Smooth muscle cell of the brain vasculature (primary cell): ENCODE results near the gene PPM1K.
"Not testable (repeated sequence)": the region's sequence is repeated elsewhere in the genome, so short reads cannot be mapped to it uniquely, and the experiment has no call there.

ENCODE experiments used
- DNase-seq: peaks from one replicate; pipeline ENCODE4 v3.0.0-alpha.2; 2012; ENCODE audit warnings: low read depth, low spot score

The PPM1K gene

GRCh38 chr4:88284439-88285234 is at the start of gene PPM1K:
PPM1K (minus strand) TSS chr4:88284561; CDS start chr4:88278583, 5,978 bp downstream.
- peak; percentile 95 for DNase-seq

DNA sequence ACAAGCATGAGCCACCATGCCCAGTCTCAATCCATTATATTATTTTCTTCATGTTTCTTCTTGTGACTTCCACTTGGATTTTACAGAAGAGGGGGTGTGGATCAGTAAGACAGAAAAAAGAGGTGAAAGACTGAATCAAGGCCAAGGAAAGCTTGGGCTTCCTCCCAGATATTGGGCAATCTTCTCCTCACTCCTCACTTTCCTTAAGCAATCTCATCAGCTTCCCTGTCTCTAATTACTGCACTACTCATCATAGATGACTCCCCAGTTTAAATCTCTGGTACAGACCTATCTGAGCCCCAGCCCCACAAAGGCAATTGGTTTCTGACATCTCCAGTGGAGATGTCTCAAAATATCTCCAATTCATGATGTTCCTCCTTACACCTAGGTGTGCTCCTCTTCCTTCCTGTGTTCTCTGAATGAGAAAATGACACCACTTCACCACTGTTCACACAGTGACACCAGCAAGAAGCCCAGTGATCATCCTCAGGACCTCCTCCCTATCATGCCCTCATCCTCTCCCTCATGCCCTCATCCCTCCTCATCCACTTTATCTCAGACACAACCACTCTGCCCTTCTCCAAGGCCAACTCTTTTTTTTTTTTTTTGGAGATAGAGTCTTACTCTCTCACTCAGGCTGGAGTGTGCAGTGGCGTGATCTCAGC is 49.5 kb upstream of the PPM1K start:
- DNase-seq, result no peak

- DNase-seq, result no peak
Measured at GRCh38 chr4:88327665-88328064, 43.3 kb upstream of the PPM1K start.

GRCh38 chr4:88320780-88321373 is 36.5 kb upstream of the PPM1K start:
- DNase-seq, result peak; percentile 17

- DNase-seq, result no peak
Measured at GRCh38 chr4:88320224-88320779, 35.9 kb upstream of the PPM1K start.

- no peak for DNase-seq
Measured at GRCh38 chr4:88318751-88319350, 34.5 kb upstream of the PPM1K start.

DNA sequence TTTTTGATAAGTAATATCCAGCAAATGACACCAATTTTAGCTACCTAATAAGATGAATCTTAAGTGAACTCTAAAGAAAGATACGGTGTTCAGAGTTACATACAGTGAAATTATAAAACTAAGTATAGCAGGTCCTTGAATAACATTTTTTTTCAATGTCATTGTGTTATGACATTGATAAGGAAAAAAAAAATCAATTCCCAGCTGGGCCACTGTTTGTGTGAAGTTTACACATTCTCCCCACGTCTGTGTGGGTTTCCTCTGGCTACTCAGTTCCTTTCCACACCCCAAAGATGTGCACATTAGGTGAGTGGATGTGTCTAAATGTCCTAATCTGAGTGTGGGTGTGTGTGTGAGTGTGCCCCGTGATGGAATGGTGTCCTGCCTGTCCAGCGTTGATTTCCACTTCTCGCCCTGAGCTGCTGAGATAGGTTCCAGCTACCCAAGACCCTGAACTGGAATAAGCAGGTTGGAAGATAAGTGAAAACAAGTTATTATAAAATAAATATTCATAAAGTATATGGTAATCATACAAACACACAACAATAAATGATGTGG is 31.2 kb upstream of the PPM1K start:
- DNase-seq, result no peak

DNA sequence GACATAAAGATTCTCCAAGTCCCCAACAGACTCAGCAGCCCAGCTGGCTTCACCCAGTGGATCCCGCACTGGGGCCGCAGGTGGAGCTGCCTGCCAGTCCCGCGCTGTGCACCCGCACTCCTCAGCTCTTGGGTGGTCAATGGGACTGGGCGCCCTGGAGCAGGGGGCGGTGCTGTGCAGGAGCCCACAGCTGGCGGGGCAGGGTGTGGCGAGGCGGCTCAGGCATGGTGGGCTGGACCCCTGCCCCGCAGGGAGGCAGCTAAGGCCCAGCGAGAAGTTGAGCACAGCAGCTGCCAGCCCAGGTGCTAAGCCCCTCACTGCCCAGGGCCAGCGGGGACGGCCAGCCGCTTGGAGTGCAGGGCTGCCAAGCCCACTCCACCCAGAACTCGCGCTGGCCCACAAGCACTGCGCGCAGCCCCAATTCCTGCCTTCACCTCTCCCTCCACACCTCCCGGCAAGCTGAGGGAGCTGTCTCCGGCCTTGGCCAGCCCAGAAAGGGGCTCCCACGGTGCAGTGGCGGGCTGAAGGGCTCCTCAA is 28.8 kb upstream of the PPM1K start:
- DNase-seq, result not testable (repeated sequence)

DNA sequence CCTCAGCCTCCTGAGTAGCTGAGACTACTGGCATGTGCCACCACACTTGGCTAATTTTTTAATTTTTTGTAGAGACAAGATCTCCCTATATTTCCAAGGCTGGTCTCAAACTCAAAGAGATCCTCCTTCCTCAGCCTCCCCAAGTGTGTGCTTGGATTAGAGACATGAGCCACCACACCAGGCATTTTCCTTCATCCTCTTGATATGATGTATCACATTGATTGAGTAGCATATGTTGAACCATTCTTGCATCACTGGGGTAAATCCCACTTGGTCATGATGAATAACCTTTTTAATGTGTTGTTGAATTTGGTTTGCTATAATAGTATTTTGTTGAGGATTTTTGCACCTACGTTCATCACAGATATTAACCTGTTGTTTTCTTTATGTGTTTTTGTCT is 24.2 kb upstream of the PPM1K start:
- no peak for DNase-seq

GRCh38 chr4:88297725-88298454 is 13.5 kb upstream of the PPM1K start:
- DNase-seq, result no peak

DNA sequence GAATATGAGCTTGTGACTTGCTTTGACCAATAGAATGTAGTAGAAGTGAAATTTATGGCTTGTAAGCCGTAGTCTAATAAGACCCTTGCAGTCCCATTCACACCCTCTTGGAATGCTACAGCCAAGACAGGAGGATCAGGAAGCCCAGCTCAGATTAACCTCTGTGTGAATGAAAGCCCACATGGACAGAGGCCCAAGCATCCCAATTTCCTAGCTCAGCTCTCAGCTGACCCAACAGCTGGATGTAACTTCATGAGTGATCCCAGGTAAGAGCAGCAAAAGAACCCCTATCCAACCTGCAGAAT is 12.8 kb upstream of the PPM1K start:
- DNase-seq, result no peak

DNA sequence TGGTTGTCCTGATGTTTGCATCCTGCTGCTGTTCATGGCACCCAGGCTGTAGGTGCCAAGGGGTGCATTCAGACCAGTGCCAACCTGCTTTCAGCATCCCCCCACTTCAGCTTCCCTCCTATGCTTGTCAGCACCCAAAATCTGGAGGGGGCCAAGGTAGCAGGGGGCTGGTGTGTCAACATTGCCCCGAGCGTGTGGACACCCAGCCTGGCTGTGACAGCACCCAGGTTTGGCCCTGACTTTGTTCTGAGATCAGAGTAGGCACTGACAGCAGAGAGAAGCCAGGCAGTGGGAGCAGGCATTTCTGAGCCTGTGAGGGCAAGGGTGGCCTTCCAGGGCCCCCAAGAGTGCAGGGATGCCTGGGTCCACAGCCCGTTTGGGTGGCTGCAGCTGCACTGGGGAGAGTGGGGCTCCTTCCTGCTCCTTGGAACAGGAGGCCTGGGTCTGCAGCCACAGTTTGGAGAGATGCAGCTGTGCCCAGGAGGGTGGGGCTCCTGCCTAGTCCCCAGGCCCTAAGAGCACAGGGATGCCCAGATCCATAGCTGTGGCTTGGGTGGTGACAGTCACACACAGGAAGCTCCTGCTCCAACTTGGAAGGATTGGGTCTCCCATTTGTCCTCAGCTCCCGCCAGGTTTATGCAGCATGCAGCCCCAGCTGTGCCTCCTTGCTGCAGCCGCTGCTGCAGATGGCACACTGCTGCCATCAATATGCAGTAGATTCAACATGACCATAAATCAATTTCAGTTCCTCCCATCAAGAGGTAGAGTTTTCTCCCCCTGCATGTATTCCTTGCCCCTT is 12.3 kb upstream of the PPM1K start:
- DNase-seq, result no peak

GRCh38 chr4:88295656-88296055 is 11.3 kb upstream of the PPM1K start:
- DNase-seq, result no peak

DNA sequence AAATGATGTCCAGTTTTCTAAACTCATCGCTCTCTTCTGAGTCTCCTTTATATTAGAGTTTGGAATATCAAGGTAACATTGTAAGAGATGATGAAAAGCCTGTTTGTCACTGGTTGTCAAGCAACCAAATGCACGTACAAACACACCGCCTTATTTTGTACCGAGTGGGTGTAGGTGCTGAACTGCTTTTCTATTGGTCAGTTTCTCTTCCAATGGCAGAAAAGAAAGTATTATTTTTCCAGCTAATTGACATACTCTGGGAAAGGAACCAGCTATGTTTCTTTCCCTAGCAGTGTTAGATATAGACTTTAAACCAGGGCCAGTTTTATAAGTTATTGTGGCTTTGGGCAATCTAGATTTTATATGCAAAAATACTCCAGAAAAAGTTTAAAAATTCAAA is 6.6 kb upstream of the PPM1K start:
- no peak for DNase-seq

GRCh38 chr4:88286897-88287296 is 2.5 kb upstream of the PPM1K start:
- no peak for DNase-seq

- DNase-seq, result no peak
Measured at GRCh38 chr4:88285235-88285653, 883 bp upstream of the PPM1K start.

DNA sequence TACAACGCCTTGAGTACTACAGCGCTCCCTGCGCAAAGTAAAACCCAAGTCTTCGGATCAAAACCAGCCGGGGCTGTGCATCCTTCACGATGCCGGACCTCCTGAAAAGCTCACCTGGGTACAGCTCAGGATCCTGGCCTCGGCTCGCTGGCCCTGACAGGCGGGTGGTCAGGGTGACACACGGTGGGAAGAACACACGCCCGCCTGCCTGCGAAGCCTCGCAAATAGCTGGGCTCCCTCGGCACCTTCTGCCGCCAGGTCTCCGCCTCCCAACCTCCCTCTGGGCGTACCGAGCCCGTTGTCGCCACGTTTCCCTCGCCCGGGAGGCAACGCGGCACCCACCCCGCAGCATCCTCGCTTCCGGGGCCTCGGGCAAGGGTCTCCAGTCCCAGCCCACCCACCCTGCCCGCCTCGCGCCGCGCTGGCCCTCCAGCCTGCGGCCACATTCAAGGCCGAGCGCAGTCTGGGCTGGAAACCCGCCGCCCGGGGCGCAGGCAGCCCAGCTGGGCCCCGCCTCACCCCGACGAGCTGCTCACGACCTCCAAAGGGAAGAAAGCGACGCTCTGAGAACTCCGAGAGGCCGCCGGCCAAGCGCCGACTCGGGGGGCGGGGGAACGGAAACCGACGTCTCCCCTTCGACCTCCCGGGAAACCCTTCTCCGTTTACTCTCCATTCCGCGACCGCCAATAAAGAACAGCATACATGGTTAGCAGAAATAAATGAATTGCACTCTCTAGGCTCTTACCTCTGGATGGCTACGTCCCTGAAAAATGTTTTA is 511 bp downstream of the PPM1K start:
- no peak for DNase-seq

DNA sequence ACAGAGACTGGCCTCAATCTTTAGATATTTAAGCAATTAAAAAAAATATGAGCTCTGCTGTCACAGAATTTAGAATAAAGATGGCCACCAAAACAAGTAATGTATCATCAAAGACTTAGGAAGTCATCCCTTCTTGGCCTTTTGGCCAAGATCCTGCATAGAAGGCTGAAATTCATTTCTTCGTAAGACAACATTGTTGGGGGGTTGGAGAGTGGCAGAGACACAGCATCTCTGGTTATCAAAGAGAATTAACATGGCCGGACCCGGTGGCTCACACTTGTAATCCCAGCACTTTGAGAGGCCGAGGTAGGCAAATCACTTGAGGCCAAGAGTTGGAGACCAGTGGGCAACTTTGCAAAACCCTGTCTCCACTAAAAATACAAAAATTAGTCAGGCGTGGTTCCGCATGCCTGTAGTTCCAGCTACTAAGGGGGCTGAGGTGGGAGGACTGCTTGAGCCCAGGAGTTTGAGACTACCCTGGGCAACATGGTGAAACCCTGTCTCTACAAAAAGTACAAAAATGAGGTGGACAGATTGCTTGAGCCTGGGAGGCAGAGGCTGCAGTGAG is 4.0 kb downstream of the PPM1K start:
- no peak for DNase-seq

DNA sequence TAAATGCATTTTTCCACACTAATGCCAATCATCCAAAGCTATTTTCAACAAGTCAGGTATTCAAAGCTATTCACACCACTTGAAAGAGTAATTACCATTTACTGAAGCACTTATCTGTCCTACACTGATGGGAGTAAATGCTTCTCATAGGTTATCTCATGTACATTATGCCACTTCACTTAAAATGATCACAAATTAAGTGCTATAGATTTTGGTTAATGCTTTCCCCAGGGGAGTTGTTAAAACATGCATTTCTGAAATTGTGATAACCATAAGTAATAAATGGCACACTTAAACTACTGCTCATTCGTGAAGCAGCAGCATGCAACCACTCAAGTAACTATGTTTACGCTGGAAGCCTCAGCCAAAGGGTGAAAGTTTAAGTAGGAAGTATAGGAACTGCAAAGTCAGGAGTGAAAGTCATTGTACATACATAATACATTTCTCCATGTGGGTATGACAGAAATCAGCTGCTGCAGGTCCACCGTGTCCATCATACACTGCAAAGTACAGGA is 6.6 kb downstream of the PPM1K start:
- DNase-seq, result no peak
